GM12878 (cell line): ENCODE data around the gene RSPO3. TPM values are rescaled to one million over a fixed set of nuclear protein-coding genes. Genes with fewer than 3 reads are reported as not detected.

Source experiments
- JUND ChIP-seq: IDR thresholded peaks from 2 replicates; pipeline ENCODE4 v1.6.1; 2012; ENCODE audit warnings: low read depth, mild to moderate bottlenecking, low read length, improper control_type of control experiment, moderate library complexity
- NKRF ChIP-seq: fragments of 450-650 bp; conservative IDR thresholded peaks from 2 replicates; pipeline ENCODE4 v1.6.1; 2017; ENCODE audit warnings: mild to moderate bottlenecking, moderate library complexity
- NR2C1 ChIP-seq: fragments of 450-650 bp; IDR thresholded peaks from 2 replicates; pipeline ENCODE4 v1.6.1; 2017; ENCODE audit warnings: antibody characterized with exemption, mild to moderate bottlenecking, moderate library complexity
- PAX8 ChIP-seq: fragments of 450-650 bp; IDR thresholded peaks from 2 replicates; pipeline ENCODE4 v1.6.1; 2017; ENCODE audit warnings: mild to moderate bottlenecking, moderate library complexity
- PBX3 ChIP-seq: IDR thresholded peaks from 2 replicates; pipeline ENCODE4 v1.6.1; 2011; ENCODE audit warnings: mild to moderate bottlenecking, low read depth, low read length, moderate library complexity; ENCODE audit not compliant: insufficient replicate concordance
- PRDM15 ChIP-seq: fragments of 450-650 bp; formaldehyde crosslinking; IDR thresholded peaks from 2 replicates; pipeline ENCODE4 v1.4.0; 2020; ENCODE audit warnings: mild to moderate bottlenecking, moderate library complexity
- REST ChIP-seq: IDR thresholded peaks from 2 replicates; pipeline ENCODE4 v1.6.1; 2012; ENCODE audit warnings: mild to moderate bottlenecking, low read depth, low read length
- SIN3A ChIP-seq: IDR thresholded peaks from 2 replicates; pipeline ENCODE4 v1.6.1; 2012; ENCODE audit warnings: low read depth, low read length, improper control_type of control experiment
- YY1 ChIP-seq: IDR thresholded peaks from 2 replicates; pipeline ENCODE4 v1.6.1; 2011; ENCODE audit warnings: low read depth, mild to moderate bottlenecking, low read length
- polyA plus RNA-seq, 11 experiments: library from polyadenylated mRNA; depleted of rRNA in 4 of 11; unstranded in 6 of 11; stranded (reverse) in 5 of 11; fragments of >200 nt; fragmentation: Nextera tagmentation in 4 of 11; fragmentation: Illumina TruSeq in 1 of 11; extraction: Ambion mirVana in 4 of 11; extraction: Trizol in 1 of 11; gene quantifications; 1 replicate in 1 of 11; 2 replicates in 10 of 11; pipeline versions ENCODE4 v1.2.1 to v1.2.3, GENCODE V29; 2011 to 2016; ENCODE audit warnings: inconsistent platforms in 2 of 11, missing spikeins in 2 of 11, low read depth in 1 of 11
- total RNA-seq, 4 experiments: library from RNA; depleted of rRNA in 3 of 4; stranded (reverse); fragments of >200 nt in 3 of 4; fragmentation: Illumina TruSeq in 1 of 4; extraction: Trizol in 1 of 4; gene quantifications; 2 replicates each; pipeline versions ENCODE4 v1.2.1 to v1.2.3, GENCODE V29; 2013 to 2021

The RSPO3 gene
- total and polyA plus RNA-seq, 10 of the 15 experiments (the other 5 are each of a cell fraction or from before 2014, with no cell fraction given): 0.16 TPM; not detected in 9

GRCh38 chr6:127110712-127111111 is 7.8 kb upstream of the RSPO3 start (continued):
- TF ChIP-seq PRDM15 (CRISPR knock-in tag) (no peak), JUND (no peak), PBX3 (no peak), PAX8 (no peak), REST (no peak), NR2C1 (no peak), SIN3A (no peak), YY1 (no peak), NKRF (no peak)
